Tibial artery (tissue), 4 donors: ENCODE results near the gene IRGM.
"Not testable (repeated sequence)": the region's sequence is repeated elsewhere in the genome, so short reads cannot be mapped to it uniquely, and the experiment has no call there.

Source experiments
- DNase-seq, 2 donors: peaks; one replicate each; pipeline ENCODE4 v3.0.0-alpha.2; 2019
- H3K27ac ChIP-seq, 2 donors: fragments of 200-600 bp; sonication (generic) in 1 of 2; 1 replicate in 1 of 2; 2 replicates in 1 of 2; pipeline ENCODE4 v1.5.1; 2018 to 2019; ENCODE audit warnings: mild to moderate bottlenecking in 1 of 2
- H3K27me3 ChIP-seq, 2 donors: fragments of 200-600 bp; sonication (generic) in 1 of 2; one replicate each; pipeline versions ENCODE4 v1.5.1 to v1.6.0; 2016 to 2019
- H3K36me3 ChIP-seq, 3 donors: fragments of 200-600 bp; sonication (generic) in 2 of 3; one replicate each; pipeline ENCODE4 v1.5.1; 2016 to 2019; ENCODE audit warnings: mild to moderate bottlenecking in 2 of 3
- H3K4me1 ChIP-seq, 4 donors: fragments of 200-600 bp; sonication (generic) in 2 of 4; 1 replicate in 3 of 4; 2 replicates in 1 of 4; pipeline ENCODE4 v1.5.1; 2016 to 2019
- H3K4me3 ChIP-seq, 2 donors: fragments of 200-600 bp; sonication (generic) in 1 of 2; 1 replicate in 1 of 2; 2 replicates in 1 of 2; pipeline ENCODE4 v1.5.1; 2018 to 2019; ENCODE audit warnings: mild to moderate bottlenecking in 2 of 2
- H3K9me3 ChIP-seq, 3 donors: fragments of 200-600 bp; sonication (generic) in 1 of 3; one replicate each; pipeline ENCODE4 v1.5.1; 2016 to 2019
- intact Hi-C: fragments of 100-400 bp; cut with DNase I; formaldehyde crosslinking; loops from one replicate; pipeline ENCODE4 v1.15.0; 2023; ENCODE audit warnings: low total_unique reads
- TF ChIP-seq, protein P1 (sequence below), 2 experiments: fragments of 200-600 bp in 1 of 2; fragments of 450-650 bp in 1 of 2; IDR thresholded peaks; one replicate each; pipeline ENCODE4 v1.5.1; 2017 to 2019; ENCODE audit warnings: antibody characterized with exemption in 2 of 2, mild to moderate bottlenecking in 1 of 2, moderate library complexity in 1 of 2

The IRGM gene

DNA sequence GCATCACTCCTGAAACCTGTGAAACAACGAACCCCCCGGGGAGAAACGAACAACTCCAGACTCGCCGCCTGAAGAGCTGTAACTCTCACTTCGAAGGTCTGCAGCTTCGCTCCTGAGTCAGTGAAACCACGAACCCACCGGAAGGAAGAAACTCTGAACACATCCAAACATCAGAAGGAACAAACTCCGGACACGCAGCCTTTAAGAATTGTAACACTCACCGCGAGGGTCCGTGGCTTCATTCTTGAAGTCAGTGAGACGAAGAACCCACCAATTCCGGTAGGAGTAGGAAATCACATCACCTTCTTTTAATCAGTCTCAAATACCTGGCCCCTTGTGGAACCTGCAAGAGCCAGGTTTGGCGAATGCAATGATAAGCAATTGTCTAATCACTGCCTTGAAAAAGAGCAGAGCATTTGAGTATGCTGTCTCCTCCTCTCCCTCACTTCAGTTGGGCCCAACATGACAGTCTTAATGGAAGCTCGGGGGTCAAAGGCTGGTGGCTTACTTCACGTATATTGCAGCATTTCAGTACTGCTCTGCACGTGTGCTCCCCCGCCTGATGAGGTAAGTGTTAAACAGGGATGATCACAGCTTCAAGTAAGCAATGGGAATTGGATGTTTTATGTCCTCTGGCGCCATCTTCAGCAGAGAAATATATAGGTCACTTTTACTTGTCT lies 473 bp downstream of the IRGM start:
- Histone ChIP-seq H3K36me3 (no peaks in the 10 kb centered on the region), H3K27me3 (no peaks in the 10 kb centered on the region), H3K27ac (no peak overlapping the region), H3K4me1 (peaks cover 0 to 8% (median 0%) of the 10 kb centered on the region in 4 donors), H3K4me3 (no peak overlapping the region), H3K9me3 (no peaks in the 10 kb centered on the region)
- intact Hi-C loops = loop anchor here (2.0 kb wide), 1 partner anchor 284 kb away; no protein-coding TSS in a partner anchor
- no peak for DNase-seq
- TF ChIP-seq, protein P1, sequence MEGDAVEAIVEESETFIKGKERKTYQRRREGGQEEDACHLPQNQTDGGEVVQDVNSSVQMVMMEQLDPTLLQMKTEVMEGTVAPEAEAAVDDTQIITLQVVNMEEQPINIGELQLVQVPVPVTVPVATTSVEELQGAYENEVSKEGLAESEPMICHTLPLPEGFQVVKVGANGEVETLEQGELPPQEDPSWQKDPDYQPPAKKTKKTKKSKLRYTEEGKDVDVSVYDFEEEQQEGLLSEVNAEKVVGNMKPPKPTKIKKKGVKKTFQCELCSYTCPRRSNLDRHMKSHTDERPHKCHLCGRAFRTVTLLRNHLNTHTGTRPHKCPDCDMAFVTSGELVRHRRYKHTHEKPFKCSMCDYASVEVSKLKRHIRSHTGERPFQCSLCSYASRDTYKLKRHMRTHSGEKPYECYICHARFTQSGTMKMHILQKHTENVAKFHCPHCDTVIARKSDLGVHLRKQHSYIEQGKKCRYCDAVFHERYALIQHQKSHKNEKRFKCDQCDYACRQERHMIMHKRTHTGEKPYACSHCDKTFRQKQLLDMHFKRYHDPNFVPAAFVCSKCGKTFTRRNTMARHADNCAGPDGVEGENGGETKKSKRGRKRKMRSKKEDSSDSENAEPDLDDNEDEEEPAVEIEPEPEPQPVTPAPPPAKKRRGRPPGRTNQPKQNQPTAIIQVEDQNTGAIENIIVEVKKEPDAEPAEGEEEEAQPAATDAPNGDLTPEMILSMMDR (IDR thresholded peaks at IDR 0.05) = peak; percentile 60 to 80

DNA sequence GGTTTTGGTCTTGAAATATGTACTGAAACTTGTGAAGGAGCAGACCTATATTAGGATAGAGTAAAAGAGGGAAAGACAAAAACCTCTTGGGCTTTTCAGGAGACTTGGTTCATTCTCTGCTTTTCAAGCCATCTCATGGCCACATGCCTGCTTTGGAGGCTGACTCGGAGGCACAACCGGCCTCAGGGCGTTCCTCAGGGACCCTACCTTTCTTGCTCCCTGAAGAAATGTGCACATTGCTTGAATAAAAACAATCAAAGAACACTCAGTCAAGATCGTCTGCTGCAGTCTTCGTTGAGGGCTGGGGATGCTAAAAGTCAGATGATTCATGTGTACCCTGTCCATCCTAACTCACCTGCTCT lies 994 bp downstream of the IRGM start:
- Histone ChIP-seq H3K4me3 (no peak overlapping the region), H3K36me3 (no peaks in the 10 kb centered on the region), H3K27ac (no peak overlapping the region), H3K27me3 (no peaks in the 10 kb centered on the region), H3K9me3 (no peaks in the 10 kb centered on the region), H3K4me1 (peaks cover 0 to 8% (median 0%) of the 10 kb centered on the region in 4 donors)
- TF ChIP-seq, protein P1 (IDR thresholded peaks at IDR 0.05) = no peak
- intact Hi-C loops = loop anchor here (2.0 kb wide), 1 partner anchor 285 kb away; no protein-coding TSS in a partner anchor
- no peak for DNase-seq

DNA sequence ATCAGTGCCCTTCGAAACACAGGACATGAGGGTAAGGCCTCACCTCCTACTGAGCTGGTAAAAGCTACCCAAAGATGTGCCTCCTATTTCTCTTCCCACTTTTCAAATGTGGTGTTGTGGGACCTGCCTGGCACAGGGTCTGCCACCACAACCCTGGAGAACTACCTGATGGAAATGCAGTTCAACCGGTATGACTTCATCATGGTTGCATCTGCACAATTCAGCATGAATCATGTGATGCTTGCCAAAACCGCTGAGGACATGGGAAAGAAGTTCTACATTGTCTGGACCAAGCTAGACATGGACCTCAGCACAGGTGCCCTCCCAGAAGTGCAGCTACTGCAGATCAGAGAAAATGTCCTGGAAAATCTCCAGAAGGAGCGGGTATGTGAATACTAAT lies 1.9 kb downstream of the IRGM start:
- H3K27me3 ChIP-seq = no peaks in the 10 kb centered on the region
- no peaks in the 10 kb centered on the region for H3K36me3 ChIP-seq
- DNase-seq = no peak
- no peak overlapping the region for H3K4me3 ChIP-seq
- peaks cover 0 to 8% (median 0%) of the 10 kb centered on the region in 4 donors for H3K4me1 ChIP-seq
- no peaks in the 10 kb centered on the region for H3K9me3 ChIP-seq
- no peak overlapping the region for H3K27ac ChIP-seq
- intact Hi-C loops = no loop called here
- TF ChIP-seq, protein P1 (IDR thresholded peaks at IDR 0.05) = no peak

DNA sequence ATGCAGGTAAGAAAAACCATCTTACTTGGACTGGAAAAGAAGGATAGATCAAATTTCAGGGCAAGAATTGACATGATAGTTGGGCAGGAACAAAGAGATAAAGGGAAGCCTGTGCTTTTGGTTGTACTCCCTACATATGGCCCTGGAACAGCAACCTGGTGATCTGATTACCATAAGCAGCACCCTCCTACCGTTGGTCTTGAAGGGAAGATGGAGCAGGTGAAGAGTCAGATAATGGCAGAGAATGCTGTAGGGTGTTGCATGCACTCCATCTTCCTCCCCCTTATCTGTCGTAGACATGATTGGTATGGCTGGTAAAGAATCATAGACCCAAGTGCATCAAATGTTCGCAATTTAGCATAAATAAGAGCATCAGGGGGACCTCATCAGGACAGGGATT lies 4.7 kb downstream of the IRGM start:
- DNase-seq = no peak
- intact Hi-C loops = no loop called here
- Histone ChIP-seq H3K36me3 (no peaks in the 10 kb centered on the region), H3K9me3 (no peaks in the 10 kb centered on the region), H3K27ac (no peak overlapping the region), H3K27me3 (no peaks in the 10 kb centered on the region), H3K4me1 (peaks cover 0 to 8% (median 0%) of the 10 kb centered on the region in 4 donors), H3K4me3 (no peak overlapping the region)
- TF ChIP-seq, protein P1 (IDR thresholded peaks at IDR 0.05) = no peak

DNA sequence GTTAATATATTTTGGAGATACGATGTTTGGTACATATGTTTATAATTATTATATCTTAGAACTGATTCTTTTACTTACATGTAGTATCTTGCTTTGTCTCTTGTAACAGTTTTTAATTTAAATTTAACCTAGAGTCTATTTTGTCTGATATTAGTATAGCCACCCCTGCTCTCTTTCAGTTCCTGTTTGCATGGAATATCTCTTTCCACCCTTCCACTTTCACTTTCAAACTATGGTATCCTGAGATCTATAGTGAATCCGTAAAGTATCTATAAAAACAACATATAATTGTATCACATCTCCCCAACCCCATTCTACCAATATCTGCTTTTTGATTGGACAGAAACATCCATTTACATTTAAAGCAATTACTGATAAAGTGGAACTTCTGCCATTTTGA lies 7.2 kb downstream of the IRGM start:
- no peaks in the 10 kb centered on the region for H3K27me3 ChIP-seq
- H3K4me3 ChIP-seq = no peak overlapping the region
- TF ChIP-seq, protein P1 (IDR thresholded peaks at IDR 0.05) = no peak
- no peaks in the 10 kb centered on the region for H3K36me3 ChIP-seq
- no peaks in the 10 kb centered on the region for H3K4me1 ChIP-seq
- no peaks in the 10 kb centered on the region for H3K9me3 ChIP-seq
- intact Hi-C loops = no loop called here
- no peak for DNase-seq
- no peak overlapping the region for H3K27ac ChIP-seq

DNA sequence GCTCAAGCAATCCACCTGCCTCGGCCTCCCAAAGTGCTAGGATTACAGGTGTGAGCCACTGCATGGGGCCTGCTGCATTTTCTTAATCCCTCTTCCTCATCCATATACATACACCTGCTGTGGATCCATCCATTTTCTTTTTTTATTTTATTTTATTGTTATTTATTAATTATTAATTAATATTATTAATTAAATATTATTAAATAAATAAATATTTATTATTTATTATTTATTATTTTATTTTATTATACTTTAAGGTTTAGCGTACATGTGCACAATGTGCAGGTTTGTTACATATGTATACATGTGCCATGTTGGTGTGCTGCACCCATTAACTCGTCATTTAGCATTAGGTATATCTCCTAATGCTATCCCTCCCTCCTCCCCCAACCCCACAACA lies 10.4 kb downstream of the IRGM start:
- H3K27ac ChIP-seq, H3K27me3 ChIP-seq, intact Hi-C loops, DNase-seq, H3K9me3 ChIP-seq, H3K4me3 ChIP-seq, H3K36me3 ChIP-seq, H3K4me1 ChIP-seq: not testable (repeated sequence)
